Osteocyte (in vitro differentiated cells): Measurements from ENCODE around the gene ZSCAN21. TPM values are rescaled to one million over a fixed set of nuclear protein-coding genes. Genes with fewer than 3 reads are reported as not detected.

ENCODE experiments used
- DNase-seq: peaks from one replicate; pipeline ENCODE4 v3.0.0; 2021; ENCODE audit warnings: mixed read lengths; ENCODE audit not compliant: unreplicated experiment; ENCODE audit errors: extremely low spot score
- H3K27ac Mint-ChIP-seq: one replicate; pipeline ENCODE4 v1.8.0; 2021; ENCODE audit warnings: mild to moderate bottlenecking, mixed read lengths; ENCODE audit not compliant: unreplicated experiment
- H3K27me3 Mint-ChIP-seq: one replicate; pipeline ENCODE4 v1.8.0; 2021; ENCODE audit warnings: mixed read lengths; ENCODE audit not compliant: unreplicated experiment
- H3K36me3 Mint-ChIP-seq: one replicate; pipeline ENCODE4 v1.8.0; 2021; ENCODE audit warnings: mixed read lengths; ENCODE audit not compliant: unreplicated experiment
- H3K4me1 Mint-ChIP-seq: one replicate; pipeline ENCODE4 v1.8.0; 2021; ENCODE audit warnings: mixed read lengths; ENCODE audit not compliant: unreplicated experiment
- H3K4me3 Mint-ChIP-seq: one replicate; pipeline ENCODE4 v1.8.0; 2021; ENCODE audit warnings: mild to moderate bottlenecking, moderate library complexity, mixed read lengths; ENCODE audit not compliant: unreplicated experiment
- H3K9me3 Mint-ChIP-seq: one replicate; pipeline ENCODE4 v1.8.0; 2021; ENCODE audit warnings: mixed read lengths; ENCODE audit not compliant: unreplicated experiment
- total RNA-seq: library from RNA; stranded (reverse); gene quantifications from 2 replicates; pipeline ENCODE4 v1.2.1, GENCODE V29; 2021
- TF ChIP-seq, protein P1 (sequence below): fragments of 200-600 bp; sonication (generic); IDR thresholded peaks from 2 replicates; pipeline ENCODE4 v1.5.0; 2021; ENCODE audit warnings: antibody characterized with exemption, mild to moderate bottlenecking, moderate library complexity

ZSCAN21 gene
- total RNA-seq, 1 donor from 2014 or later: 13.9 TPM

DNA sequence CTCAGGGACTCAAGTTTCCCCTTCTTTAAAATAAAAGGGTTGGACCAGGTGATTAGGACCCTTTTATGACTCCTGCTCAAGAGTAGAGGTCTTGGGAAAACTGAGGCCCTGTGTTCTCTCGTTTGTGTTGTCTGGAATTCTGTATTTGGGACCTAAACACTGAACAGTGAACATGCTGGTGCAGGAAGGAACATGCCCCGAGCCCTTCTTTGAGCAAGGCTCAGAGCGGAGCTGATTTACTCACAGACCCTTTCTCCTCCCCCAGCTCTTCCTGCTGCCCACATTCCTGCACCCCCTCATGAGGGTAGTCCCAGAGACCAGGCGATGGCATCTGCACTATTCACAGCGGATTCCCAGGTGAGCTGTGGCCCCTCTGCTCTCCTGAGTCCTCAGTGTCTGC is 20.0 kb upstream of the ZSCAN21 start:
- peaks cover 4% of the 10 kb centered on the region for H3K4me1 Mint-ChIP-seq
- no peaks in the 10 kb centered on the region for H3K27me3 Mint-ChIP-seq
- H3K9me3 Mint-ChIP-seq: no peaks in the 10 kb centered on the region
- H3K4me3 Mint-ChIP-seq: no peak overlapping the region
- H3K36me3 Mint-ChIP-seq: peaks cover 56% of the 10 kb centered on the region
- TF ChIP-seq, protein P1, sequence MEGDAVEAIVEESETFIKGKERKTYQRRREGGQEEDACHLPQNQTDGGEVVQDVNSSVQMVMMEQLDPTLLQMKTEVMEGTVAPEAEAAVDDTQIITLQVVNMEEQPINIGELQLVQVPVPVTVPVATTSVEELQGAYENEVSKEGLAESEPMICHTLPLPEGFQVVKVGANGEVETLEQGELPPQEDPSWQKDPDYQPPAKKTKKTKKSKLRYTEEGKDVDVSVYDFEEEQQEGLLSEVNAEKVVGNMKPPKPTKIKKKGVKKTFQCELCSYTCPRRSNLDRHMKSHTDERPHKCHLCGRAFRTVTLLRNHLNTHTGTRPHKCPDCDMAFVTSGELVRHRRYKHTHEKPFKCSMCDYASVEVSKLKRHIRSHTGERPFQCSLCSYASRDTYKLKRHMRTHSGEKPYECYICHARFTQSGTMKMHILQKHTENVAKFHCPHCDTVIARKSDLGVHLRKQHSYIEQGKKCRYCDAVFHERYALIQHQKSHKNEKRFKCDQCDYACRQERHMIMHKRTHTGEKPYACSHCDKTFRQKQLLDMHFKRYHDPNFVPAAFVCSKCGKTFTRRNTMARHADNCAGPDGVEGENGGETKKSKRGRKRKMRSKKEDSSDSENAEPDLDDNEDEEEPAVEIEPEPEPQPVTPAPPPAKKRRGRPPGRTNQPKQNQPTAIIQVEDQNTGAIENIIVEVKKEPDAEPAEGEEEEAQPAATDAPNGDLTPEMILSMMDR: no peak
- H3K27ac Mint-ChIP-seq: no peak overlapping the region
- DNase-seq: no peak

DNA sequence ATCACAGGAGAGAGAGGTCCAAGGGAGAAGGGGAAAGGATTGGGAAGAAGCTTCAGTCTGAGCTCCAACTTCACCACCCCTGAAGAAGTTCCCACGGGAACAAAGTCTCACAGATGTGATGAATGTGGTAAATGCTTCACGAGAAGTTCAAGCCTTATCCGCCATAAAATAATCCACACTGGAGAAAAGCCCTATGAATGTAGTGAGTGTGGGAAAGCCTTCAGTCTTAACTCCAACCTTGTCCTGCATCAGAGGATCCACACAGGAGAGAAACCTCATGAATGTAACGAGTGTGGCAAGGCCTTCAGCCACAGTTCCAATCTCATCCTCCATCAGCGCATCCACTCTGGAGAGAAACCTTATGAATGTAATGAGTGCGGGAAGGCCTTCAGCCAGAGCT is 16.0 kb upstream of the ZSCAN21 start:
- Mint-ChIP-seq H3K27me3 (no peaks in the 10 kb centered on the region), H3K4me3 (no peak overlapping the region), H3K9me3 (no peaks in the 10 kb centered on the region), H3K4me1 (peaks cover 21% of the 10 kb centered on the region), H3K36me3 (peaks cover 65% of the 10 kb centered on the region), H3K27ac (peak overlapping the region; percentile 36)
- DNase-seq: no peak
- TF ChIP-seq, protein P1: no peak

DNA sequence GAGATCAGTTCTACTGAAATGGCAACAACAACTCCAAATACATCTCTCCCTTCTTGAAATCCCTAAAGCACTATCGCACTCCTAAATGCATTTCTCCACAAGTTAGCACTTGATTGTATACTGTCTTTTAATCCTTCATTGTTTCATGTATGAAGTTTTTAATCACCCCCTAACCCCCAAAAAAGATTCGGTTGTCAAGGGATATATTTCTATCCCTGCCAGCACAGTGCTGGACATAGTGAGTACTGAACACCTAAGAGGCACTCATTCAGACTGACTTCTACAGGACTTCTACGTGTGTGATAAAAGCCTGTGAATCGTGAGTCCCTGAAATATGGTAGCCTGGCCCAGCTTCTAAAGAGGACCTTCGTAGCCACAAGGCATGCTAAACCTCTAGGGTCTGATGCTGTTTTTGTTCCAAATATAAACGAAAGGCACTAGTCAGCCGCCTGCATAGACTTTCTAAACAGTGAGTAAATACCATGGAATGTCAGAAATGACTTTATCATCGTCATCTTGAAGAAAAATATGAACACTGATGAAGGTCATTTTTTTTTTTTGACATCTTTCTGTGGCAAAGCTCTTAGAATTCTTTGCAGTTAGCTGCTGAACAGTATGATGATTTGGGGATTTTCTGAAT is 14.6 kb upstream of the ZSCAN21 start:
- Mint-ChIP-seq H3K36me3 (peaks cover 60% of the 10 kb centered on the region), H3K27ac (peak overlapping the region; percentile 76), H3K9me3 (no peaks in the 10 kb centered on the region), H3K4me1 (peaks cover 21% of the 10 kb centered on the region), H3K4me3 (peak overlapping the region; percentile 22), H3K27me3 (no peaks in the 10 kb centered on the region)
- no peak for DNase-seq
- TF ChIP-seq, protein P1: no peak

DNA sequence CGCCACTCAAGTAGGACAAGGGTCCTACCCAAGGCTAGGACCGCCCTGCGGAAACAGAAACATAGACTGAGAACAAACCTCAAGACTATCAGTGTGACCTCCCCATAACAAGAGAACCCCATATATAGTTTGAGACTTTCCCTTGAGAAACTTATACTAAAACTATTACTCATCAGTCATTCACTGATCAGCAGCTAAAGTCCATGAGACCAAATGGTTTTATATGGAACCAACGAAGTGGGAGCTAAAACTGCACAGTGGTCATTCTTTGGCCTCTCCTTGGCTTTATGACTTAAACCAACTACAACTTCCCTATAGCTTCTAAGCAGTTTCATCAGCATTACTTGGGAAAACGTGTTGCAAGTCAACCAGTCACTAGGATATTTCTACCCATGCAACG is 13.7 kb upstream of the ZSCAN21 start:
- peaks cover 21% of the 10 kb centered on the region for H3K4me1 Mint-ChIP-seq
- H3K27me3 Mint-ChIP-seq: no peaks in the 10 kb centered on the region
- peak overlapping the region; percentile 76 for H3K27ac Mint-ChIP-seq

GRCh38 chr7:100038326-100038725 is 11.2 kb upstream of the ZSCAN21 start:
- peaks cover 24% of the 10 kb centered on the region for H3K4me1 Mint-ChIP-seq
- no peak overlapping the region for H3K4me3 Mint-ChIP-seq
- no peaks in the 10 kb centered on the region for H3K27me3 Mint-ChIP-seq
- DNase-seq: no peak
- TF ChIP-seq, protein P1: no peak
- peaks cover 34% of the 10 kb centered on the region for H3K36me3 Mint-ChIP-seq
- no peak overlapping the region for H3K27ac Mint-ChIP-seq
- no peaks in the 10 kb centered on the region for H3K9me3 Mint-ChIP-seq

More for the DNA sequence above, 13.7 kb upstream of the ZSCAN21 start:
- Mint-ChIP-seq H3K9me3 (no peaks in the 10 kb centered on the region), H3K4me3 (no peak overlapping the region), H3K36me3 (peaks cover 51% of the 10 kb centered on the region)
- DNase-seq: no peak
- TF ChIP-seq, protein P1: no peak
